ENCODE results near the gene RFPL2.
"Not testable (repeated sequence)": the region's sequence is repeated elsewhere in the genome, so short reads cannot be mapped to it uniquely, and the experiment has no call there.

The RFPL2 gene

GRCh38 chr22:32191021-32191420, 13.9 kb downstream of the RFPL2 start:
- H3K4me3 ChIP-seq (ENCODE audit: low read depth, low read length); DNase-seq (ENCODE audit: low read depth, low spot score); CTCF ChIA-PET; POLR2A ChIA-PET: not testable (repeated sequence)

GRCh38 chr22:32185821-32186220, 19.1 kb downstream of the RFPL2 start:
- TF ChIP-seq, protein P1, sequence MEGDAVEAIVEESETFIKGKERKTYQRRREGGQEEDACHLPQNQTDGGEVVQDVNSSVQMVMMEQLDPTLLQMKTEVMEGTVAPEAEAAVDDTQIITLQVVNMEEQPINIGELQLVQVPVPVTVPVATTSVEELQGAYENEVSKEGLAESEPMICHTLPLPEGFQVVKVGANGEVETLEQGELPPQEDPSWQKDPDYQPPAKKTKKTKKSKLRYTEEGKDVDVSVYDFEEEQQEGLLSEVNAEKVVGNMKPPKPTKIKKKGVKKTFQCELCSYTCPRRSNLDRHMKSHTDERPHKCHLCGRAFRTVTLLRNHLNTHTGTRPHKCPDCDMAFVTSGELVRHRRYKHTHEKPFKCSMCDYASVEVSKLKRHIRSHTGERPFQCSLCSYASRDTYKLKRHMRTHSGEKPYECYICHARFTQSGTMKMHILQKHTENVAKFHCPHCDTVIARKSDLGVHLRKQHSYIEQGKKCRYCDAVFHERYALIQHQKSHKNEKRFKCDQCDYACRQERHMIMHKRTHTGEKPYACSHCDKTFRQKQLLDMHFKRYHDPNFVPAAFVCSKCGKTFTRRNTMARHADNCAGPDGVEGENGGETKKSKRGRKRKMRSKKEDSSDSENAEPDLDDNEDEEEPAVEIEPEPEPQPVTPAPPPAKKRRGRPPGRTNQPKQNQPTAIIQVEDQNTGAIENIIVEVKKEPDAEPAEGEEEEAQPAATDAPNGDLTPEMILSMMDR (IDR thresholded peaks at IDR 0.05; ENCODE audit: insufficient read depth, low read length, missing control alignments): no peak
- no peak for DNase-seq (ENCODE audit: low read depth, low spot score)
- ChIA-PET CTCF (no interaction called here), POLR2A (no interaction called here)
- no peak overlapping the region for H3K4me3 ChIP-seq (ENCODE audit: low read depth, low read length)

- TF ChIP-seq, protein P1 (IDR thresholded peaks at IDR 0.05; ENCODE audit: insufficient read depth, low read length, missing control alignments): no peak
- POLR2A ChIA-PET: no interaction called here
These were observed 21.2 kb downstream of the RFPL2 start for GRCh38 chr22:32183625-32184024.

DNA sequence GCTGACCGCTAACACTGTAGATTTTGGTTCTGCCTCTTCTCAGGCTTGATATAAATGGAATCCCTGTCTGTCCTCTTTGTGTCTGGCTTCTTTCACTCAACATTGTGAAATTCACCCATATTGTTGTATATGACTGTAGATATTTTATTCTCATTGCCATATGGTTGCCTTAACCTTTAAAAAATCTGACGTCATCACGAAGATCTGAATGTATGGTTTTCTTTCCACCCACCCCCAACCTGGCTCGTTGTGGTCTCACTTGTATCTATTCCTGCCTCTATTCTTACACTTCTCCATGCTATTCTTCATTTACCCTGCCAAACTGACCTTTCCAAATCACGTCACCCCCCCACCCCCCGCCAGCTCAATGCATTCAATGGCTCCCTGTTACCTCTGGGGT, 23.8 kb downstream of the RFPL2 start:
- ChIA-PET POLR2A (no interaction called here), CTCF (no interaction called here)
- TF ChIP-seq, protein P1 (IDR thresholded peaks at IDR 0.05; ENCODE audit: insufficient read depth, low read length, missing control alignments): no peak

More at GRCh38 chr22:32183625-32184024, 21.2 kb downstream of the RFPL2 start:
- CTCF ChIA-PET: no interaction called here
- DNase-seq (ENCODE audit: low read depth, low spot score): no peak
- H3K4me3 ChIP-seq (ENCODE audit: low read depth, low read length): no peak overlapping the region

GRCh38 chr22:32177221-32177765, 27.6 kb downstream of the RFPL2 start:
- POLR2A ChIA-PET: no interaction called here
- no peak overlapping the region for H3K4me3 ChIP-seq (ENCODE audit: low read depth, low read length)
- TF ChIP-seq, protein P1 (IDR thresholded peaks at IDR 0.05; ENCODE audit: insufficient read depth, low read length, missing control alignments): no peak
- no peak for DNase-seq (ENCODE audit: low read depth, low spot score)
- CTCF ChIA-PET: no interaction called here

More for the DNA sequence above, 23.8 kb downstream of the RFPL2 start:
- DNase-seq (ENCODE audit: low read depth, low spot score): no peak
- no peak overlapping the region for H3K4me3 ChIP-seq (ENCODE audit: low read depth, low read length)

GRCh38 chr22:32175683-32176644, 28.9 kb downstream of the RFPL2 start:
- CTCF ChIA-PET: no interaction called here
- POLR2A ChIA-PET: no interaction called here
- DNase-seq (ENCODE audit: low read depth, low spot score): no peak
- no peak overlapping the region for H3K4me3 ChIP-seq (ENCODE audit: low read depth, low read length)
- TF ChIP-seq, protein P1 (IDR thresholded peaks at IDR 0.05; ENCODE audit: insufficient read depth, low read length, missing control alignments): no peak
